Activated T-helper 17 cell treated with anti-CD3 and anti-CD28 coated beads, Interleukin-2, amount 50 U/mL, for 72 hours (primary cell): ENCODE results near the gene FAM9A. TPM values are rescaled to one million over a fixed set of nuclear protein-coding genes. Genes with fewer than 3 reads are reported as not detected.

Source experiments
- total RNA-seq, 2 donors: library from RNA; stranded (reverse); gene quantifications; one replicate each; pipeline ENCODE4 v1.2.3, GENCODE V29; 2022

FAM9A gene
- total RNA-seq, 2 donors from 2014 or later = not detected

Other genes with a start within 250 kb of the FAM9A start
- gene ANOS1, start 69.2 kb downstream of the FAM9A start, total RNA-seq = not detected
- under 1 TPM in 1 of 2 donors, not detected in 1; 0.11 TPM for gene FAM9B, start 232.7 kb upstream of the FAM9A start, total RNA-seq